Body of pancreas (tissue), 4 donors: ENCODE data around the gene RAB3GAP1. TPM values are rescaled to one million over a fixed set of nuclear protein-coding genes. Genes with fewer than 3 reads are reported as not detected.

Source experiments
- ATAC-seq: fragments of 150-250 bp; one replicate; pipeline ENCODE4 v1.9.1; 2016
- DNase-seq, 4 donors: peaks; one replicate each; pipeline ENCODE4 v3.0.0-alpha.2; 2019
- H3K27ac ChIP-seq, 4 donors: fragments of 200-600 bp; sonication (generic); 1 replicate in 3 of 4; 2 replicates in 1 of 4; pipeline versions ENCODE4 v1.5.1 to v1.6.1; 2016 to 2019; ENCODE audit warnings: mild to moderate bottlenecking in 1 of 4, mixed read lengths in 1 of 4, moderate library complexity in 1 of 4
- H3K27me3 ChIP-seq, 2 donors: fragments of 200-600 bp; sonication (generic); one replicate each; pipeline ENCODE4 v1.6.0; 2016; ENCODE audit warnings: mild to moderate bottlenecking in 1 of 2
- H3K36me3 ChIP-seq, 2 donors: fragments of 200-600 bp; sonication (generic); replicated peaks in 1 of 2; 2 replicates each; pipeline ENCODE4 v1.5.1; 2016; ENCODE audit warnings: low read depth in 2 of 2; ENCODE audit not compliant: insufficient read depth in 1 of 2
- H3K4me1 ChIP-seq: fragments of 200-600 bp; sonication (generic); one replicate; pipeline ENCODE4 v1.6.0; 2016
- H3K4me3 ChIP-seq, 2 donors: fragments of 200-600 bp; sonication (generic); 1 replicate in 1 of 2; 2 replicates in 1 of 2; pipeline ENCODE4 v1.5.1; 2016 to 2019
- H3K9me3 ChIP-seq, 3 donors: fragments of 200-600 bp; sonication (generic); 1 replicate in 2 of 3; 2 replicates in 1 of 3; pipeline ENCODE4 v1.5.1; 2016
- POLR2A ChIP-seq, 3 donors: fragments of 450-650 bp; IDR thresholded peaks; one replicate each; pipeline ENCODE4 v1.6.1; 2016; ENCODE audit warnings: antibody characterized with exemption in 3 of 3, mild to moderate bottlenecking in 2 of 3
- WGBS, 2 donors: methylation state at CpG; one replicate each; pipeline ENCODE4 v1.1.5; 2017; 5-methylcytosine and 5-hydroxymethylcytosine counted together
- intact Hi-C: fragments of 100-400 bp; cut with DNase I; formaldehyde crosslinking; loops from one replicate; pipeline ENCODE4 v1.15.1; 2023
- total RNA-seq, 2 donors: library from RNA; depleted of rRNA; stranded (reverse); fragments of >200 nt; gene quantifications; one replicate each; pipeline ENCODE4 v1.1.0, GENCODE V29; 2016
- TF ChIP-seq, protein P1 (sequence below), 7 experiments: fragments of 450-650 bp in 4 of 7; fragments of 200-600 bp in 3 of 7; sonication (generic) in 3 of 7; IDR thresholded peaks; one replicate each; pipeline ENCODE4 v1.5.1; 2016 to 2019; ENCODE audit warnings: antibody characterized with exemption in 7 of 7

Gene RAB3GAP1
- total RNA-seq = 10 to 100 TPM; 29.3 to 39.2 TPM

DNA sequence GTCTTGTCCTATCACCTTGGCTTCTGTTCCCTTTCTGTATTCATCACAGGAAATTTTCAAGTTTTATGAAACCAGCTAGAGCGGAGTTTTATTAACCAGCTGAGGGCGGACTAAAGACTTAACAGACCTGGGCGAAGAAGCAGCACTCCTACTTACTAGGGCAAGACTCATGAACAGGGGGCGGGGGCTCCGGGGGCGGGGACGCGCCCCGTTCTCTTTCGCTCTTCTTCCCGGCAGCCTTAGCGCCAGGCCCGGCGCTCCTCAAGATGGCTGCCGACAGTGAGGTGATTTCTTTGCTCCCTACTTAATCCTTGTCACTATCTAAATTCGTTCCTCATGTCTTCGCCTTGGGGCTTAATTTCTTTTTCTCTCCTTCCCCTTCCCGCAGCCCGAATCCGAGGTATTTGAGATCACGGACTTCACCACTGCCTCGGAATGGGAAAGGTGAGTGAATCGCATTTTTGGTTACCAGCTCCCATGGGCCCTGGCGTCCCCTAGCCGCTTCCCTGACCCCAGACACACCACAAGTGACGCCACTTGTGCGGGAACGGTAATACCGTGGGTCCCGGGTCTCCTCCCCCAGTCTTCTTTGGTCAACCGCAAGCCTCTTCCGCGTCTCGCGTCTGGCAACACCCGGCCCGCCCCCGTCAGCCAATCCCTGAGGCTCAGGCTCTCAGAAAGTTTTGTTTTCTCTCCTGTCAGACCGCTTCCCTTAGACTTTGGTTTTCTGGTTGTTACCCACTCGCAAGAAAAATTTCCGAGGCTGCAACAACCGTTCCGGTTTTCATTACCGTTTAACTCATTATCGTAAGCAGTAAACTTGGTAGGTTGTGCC, at the start of gene RAB3GAP1:
TSS of gene RAB3GAP1 (plus strand) at position 251 of the 835 bp plus-strand sequence. CDS start at position 267, 16 bp downstream.
- 0% methylated on average over 45 of the region's 45 CpGs for WGBS, 2 donors
- TF ChIP-seq, protein P1, sequence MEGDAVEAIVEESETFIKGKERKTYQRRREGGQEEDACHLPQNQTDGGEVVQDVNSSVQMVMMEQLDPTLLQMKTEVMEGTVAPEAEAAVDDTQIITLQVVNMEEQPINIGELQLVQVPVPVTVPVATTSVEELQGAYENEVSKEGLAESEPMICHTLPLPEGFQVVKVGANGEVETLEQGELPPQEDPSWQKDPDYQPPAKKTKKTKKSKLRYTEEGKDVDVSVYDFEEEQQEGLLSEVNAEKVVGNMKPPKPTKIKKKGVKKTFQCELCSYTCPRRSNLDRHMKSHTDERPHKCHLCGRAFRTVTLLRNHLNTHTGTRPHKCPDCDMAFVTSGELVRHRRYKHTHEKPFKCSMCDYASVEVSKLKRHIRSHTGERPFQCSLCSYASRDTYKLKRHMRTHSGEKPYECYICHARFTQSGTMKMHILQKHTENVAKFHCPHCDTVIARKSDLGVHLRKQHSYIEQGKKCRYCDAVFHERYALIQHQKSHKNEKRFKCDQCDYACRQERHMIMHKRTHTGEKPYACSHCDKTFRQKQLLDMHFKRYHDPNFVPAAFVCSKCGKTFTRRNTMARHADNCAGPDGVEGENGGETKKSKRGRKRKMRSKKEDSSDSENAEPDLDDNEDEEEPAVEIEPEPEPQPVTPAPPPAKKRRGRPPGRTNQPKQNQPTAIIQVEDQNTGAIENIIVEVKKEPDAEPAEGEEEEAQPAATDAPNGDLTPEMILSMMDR (IDR thresholded peaks at IDR 0.05) = peak in 1 of 7 experiments; percentile 1
- TF ChIP-seq POLR2A (IDR thresholded peaks at IDR 0.05) = peak; percentile 16 to 84 (median 80)
- ATAC-seq (peak; percentile 88), DNase-seq (peak; percentile 69 to 83 (median 76))
- H3K27me3 ChIP-seq = no peaks in the 10 kb centered on the region
- no peaks in the 10 kb centered on the region for H3K36me3 ChIP-seq
- H3K27ac ChIP-seq = peak within 1 kb of the TSS; percentile 76 to 97 (median 96)
- peaks cover 48% of the 10 kb centered on the region for H3K4me1 ChIP-seq
- intact Hi-C loops = no loop called here
- H3K4me3 ChIP-seq = peak within 1 kb of the TSS; percentile 52 to 77
- no peaks in the 10 kb centered on the region for H3K9me3 ChIP-seq

DNA sequence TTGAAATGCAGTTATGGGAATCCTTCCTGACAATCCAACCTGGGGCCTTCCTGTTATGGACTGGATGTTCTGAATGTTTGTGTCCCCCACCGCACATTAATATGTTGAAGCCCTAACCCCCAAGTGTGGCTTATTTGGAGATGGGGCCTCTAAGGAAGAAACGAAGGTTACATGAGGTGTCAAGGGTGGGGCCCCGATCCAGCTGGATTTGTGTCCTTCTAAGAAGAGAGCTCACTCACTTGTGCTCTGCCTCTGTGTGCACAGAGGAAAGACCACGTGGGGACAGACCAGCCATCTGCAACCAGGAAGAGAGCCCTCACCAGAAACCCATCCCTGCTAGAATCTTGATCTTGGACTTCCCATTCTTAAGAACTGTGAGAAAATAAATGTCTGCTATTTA, 49.3 kb upstream of the RAB3GAP1 start:
- peaks cover 0 to 5% of the 10 kb centered on the region in 2 donors for H3K27me3 ChIP-seq
- H3K4me3 ChIP-seq = no peak overlapping the region
- WGBS, 2 donors = 89 to 92% methylated on average over 4 of the region's 4 CpGs
- no peak for TF ChIP-seq POLR2A (IDR thresholded peaks at IDR 0.05)
- TF ChIP-seq, protein P1 (IDR thresholded peaks at IDR 0.05) = no peak
- H3K27ac ChIP-seq = no peak overlapping the region
- no peak for ATAC-seq
- no peaks in the 10 kb centered on the region for H3K9me3 ChIP-seq
- intact Hi-C loops = no loop called here
- no peak for DNase-seq
- no peaks in the 10 kb centered on the region for H3K36me3 ChIP-seq
- peaks cover 7% of the 10 kb centered on the region for H3K4me1 ChIP-seq

DNA sequence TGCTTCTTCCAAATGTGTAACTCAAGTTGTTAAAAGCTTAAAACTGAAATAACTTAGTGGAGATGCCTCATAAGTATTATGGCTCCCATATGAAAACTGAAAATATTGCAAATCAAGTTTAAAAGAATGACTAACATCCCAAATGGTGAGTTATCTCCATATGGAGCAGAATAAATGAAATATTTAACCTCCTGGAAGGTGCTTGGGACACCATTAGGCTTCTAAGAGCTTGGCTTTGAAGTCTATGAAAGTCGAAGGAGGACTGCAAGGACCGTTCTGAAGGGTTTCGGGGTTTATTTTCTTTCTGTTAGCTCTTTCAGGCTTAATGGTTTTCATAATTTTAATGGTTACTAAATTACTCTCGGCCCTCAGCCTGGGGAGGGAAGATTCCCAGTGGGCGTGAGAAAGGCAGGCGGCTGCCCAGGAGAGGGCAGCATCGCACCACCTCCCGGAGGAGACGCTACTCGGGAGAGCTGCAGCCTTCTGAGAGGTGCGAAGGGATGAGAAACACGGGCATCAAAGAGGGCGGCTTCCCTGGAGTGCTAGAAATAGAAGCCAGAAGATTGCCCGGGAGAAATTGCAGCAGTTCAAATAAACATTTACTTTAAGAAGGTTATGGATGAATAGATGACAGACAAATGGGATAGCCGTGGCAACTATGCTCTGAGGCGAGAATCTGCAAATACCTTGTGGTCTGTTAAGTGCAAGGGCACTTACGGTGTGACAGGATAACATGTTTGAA, 47.9 kb upstream of the RAB3GAP1 start:
- DNase-seq = peak; percentile 74 to 79 (median 76)
- 10% methylated on average over 15 to 17 of the region's 17 CpGs for WGBS, 2 donors
- TF ChIP-seq, protein P1 (IDR thresholded peaks at IDR 0.05) = peak; percentile 86 to 97 (median 90)
- no peak for TF ChIP-seq POLR2A (IDR thresholded peaks at IDR 0.05)
- Histone ChIP-seq H3K27me3 (peaks cover 0 to 5% of the 10 kb centered on the region in 2 donors), H3K36me3 (no peaks in the 10 kb centered on the region), H3K27ac (no peak overlapping the region), H3K9me3 (no peaks in the 10 kb centered on the region), H3K4me1 (peaks cover 7% of the 10 kb centered on the region), H3K4me3 (no peak overlapping the region)
- ATAC-seq = peak; percentile 92
- intact Hi-C loops = no loop called here

DNA sequence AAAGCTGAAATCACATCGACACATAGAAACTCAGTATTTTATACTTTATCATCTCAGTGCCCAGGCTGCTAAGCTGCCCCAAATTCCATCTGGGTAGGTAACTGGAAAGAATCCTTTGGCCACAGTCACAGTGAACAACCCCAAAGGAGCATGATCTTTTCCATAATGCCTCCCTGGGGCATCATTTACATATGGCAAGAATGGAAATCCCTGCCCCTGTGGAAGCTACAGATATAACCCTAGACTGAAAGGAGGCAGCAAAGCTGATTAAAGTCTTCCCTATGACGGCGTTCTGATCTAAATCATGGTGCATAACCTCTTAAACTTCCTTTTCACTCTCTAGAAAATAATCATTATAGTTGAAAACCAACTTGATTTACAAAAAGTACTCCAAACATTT, 46.3 kb upstream of the RAB3GAP1 start:
- ATAC-seq (no peak), DNase-seq (no peak)
- Histone ChIP-seq H3K4me3 (no peak overlapping the region), H3K4me1 (peaks cover 7% of the 10 kb centered on the region), H3K27me3 (peaks cover 0 to 5% of the 10 kb centered on the region in 2 donors), H3K9me3 (no peaks in the 10 kb centered on the region), H3K36me3 (no peaks in the 10 kb centered on the region), H3K27ac (no peak overlapping the region)
- WGBS, 2 donors = 64 to 74% methylated on average over 3 of the region's 3 CpGs
- intact Hi-C loops = loop anchor here (5.0 kb wide), 1 partner anchor 707 kb away; no protein-coding TSS in a partner anchor
- TF ChIP-seq, protein P1 (IDR thresholded peaks at IDR 0.05) = no peak
- TF ChIP-seq POLR2A (IDR thresholded peaks at IDR 0.05) = no peak
